ENCODE measurements around the gene SMLR1. TPM values are rescaled to one million over a fixed set of nuclear protein-coding genes. Genes with fewer than 3 reads are reported as not detected.

Gene SMLR1
- total and polyA plus RNA-seq, 2 donors (not counting 3 experiments of a cell fraction or from before 2014, with no cell fraction given): not detected

DNA sequence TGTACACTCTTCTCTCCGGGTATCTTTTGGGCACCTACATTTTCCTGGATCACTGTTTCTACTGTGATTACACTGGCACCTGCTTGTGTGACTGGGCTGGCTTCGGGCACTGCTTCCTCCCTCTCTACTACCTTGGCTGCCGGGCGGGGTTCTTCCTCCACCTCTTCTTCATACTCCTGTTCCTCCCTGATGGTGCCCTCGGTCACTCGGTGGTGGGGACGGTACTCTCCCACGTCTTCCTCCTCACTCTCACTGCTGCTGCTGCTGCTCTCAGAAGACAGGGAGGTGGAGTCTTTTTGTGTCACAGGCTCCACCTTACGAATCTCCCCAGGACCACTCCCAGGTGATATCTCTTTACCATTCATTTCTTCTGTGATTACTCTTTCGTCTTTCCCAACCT, 42.5 kb downstream of the SMLR1 start:
- Histone ChIP-seq H4K20me1 (replicated peaks; ENCODE audit: control insufficient read depth, extremely low read depth, insufficient read depth, low read length) (no peaks in the 10 kb centered on the region), H3K9me3 (replicated peaks; ENCODE audit: control insufficient read depth, insufficient read depth, low read length) (no peaks in the 10 kb centered on the region), H3K27me3 (ENCODE audit: control insufficient read depth in 2 of 2, insufficient read depth in 2 of 2, low read length in 2 of 2) (no peaks in the 10 kb centered on the region), H3K36me3 (ENCODE audit: control insufficient read depth in 2 of 2, extremely low read depth in 1 of 2, insufficient read depth in 2 of 2, low read length in 2 of 2) (no peaks in the 10 kb centered on the region), H3K79me2 (ENCODE audit: control insufficient read depth, insufficient read depth, low read length) (no peaks in the 10 kb centered on the region), H3K9ac (replicated peaks; ENCODE audit: extremely low read depth, insufficient read depth, low read length) (no peak overlapping the region), H2AFZ (ENCODE audit: low read depth, low read length) (no peak overlapping the region), H3K4me3 (replicated peaks in 1 of 3; ENCODE audit: insufficient read depth in 1 of 3, low read depth in 1 of 3, low read length in 3 of 3) (no peak overlapping the region), H3K9me1 (replicated peaks; ENCODE audit: control insufficient read depth, extremely low read depth, insufficient read depth, low read length) (no peaks in the 10 kb centered on the region), H3K4me1 (ENCODE audit: control insufficient read depth, extremely low read depth, insufficient read depth, low read length) (no peaks in the 10 kb centered on the region), H3K27ac (ENCODE audit: insufficient read depth, low read depth, low read length) (no peak overlapping the region), H3K4me2 (ENCODE audit: insufficient read depth, low read length) (no peak overlapping the region)
- intact Hi-C loops (cut with micrococcal nuclease): no loop called here
- TF ChIP-seq, protein P1, sequence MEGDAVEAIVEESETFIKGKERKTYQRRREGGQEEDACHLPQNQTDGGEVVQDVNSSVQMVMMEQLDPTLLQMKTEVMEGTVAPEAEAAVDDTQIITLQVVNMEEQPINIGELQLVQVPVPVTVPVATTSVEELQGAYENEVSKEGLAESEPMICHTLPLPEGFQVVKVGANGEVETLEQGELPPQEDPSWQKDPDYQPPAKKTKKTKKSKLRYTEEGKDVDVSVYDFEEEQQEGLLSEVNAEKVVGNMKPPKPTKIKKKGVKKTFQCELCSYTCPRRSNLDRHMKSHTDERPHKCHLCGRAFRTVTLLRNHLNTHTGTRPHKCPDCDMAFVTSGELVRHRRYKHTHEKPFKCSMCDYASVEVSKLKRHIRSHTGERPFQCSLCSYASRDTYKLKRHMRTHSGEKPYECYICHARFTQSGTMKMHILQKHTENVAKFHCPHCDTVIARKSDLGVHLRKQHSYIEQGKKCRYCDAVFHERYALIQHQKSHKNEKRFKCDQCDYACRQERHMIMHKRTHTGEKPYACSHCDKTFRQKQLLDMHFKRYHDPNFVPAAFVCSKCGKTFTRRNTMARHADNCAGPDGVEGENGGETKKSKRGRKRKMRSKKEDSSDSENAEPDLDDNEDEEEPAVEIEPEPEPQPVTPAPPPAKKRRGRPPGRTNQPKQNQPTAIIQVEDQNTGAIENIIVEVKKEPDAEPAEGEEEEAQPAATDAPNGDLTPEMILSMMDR (IDR thresholded peaks at IDR 0.05; ENCODE audit: extremely low read depth in 1 of 2, insufficient read depth in 1 of 2, low read depth in 1 of 2, low read length in 2 of 2): no peak
- no peak for TF ChIP-seq EZH2 (IDR thresholded peaks at IDR 0.05; ENCODE audit: borderline replicate concordance, low read depth, low read length, severe bottlenecking)
- TF ChIP-seq JUN (IDR thresholded peaks at IDR 0.05; ENCODE audit: borderline replicate concordance, insufficient read depth, insufficient read length, low read depth): no peak
- no peak for TF ChIP-seq FOS (IDR thresholded peaks at IDR 0.05; ENCODE audit: borderline replicate concordance, insufficient read depth, low read length)
- TF ChIP-seq MAX (IDR thresholded peaks at IDR 0.05; ENCODE audit: insufficient read depth, insufficient read length): no peak
- TF ChIP-seq GATA2 (IDR thresholded peaks at IDR 0.05; ENCODE audit: insufficient read depth, insufficient read length, low read depth, low read length): no peak
- no peak for TF ChIP-seq POLR2AphosphoS5 (IDR thresholded peaks at IDR 0.05; ENCODE audit: insufficient read depth, low read depth, low read length)
- no peak for TF ChIP-seq MYC (IDR thresholded peaks at IDR 0.05; ENCODE audit: low read depth, low read length)
- no peak for TF ChIP-seq POLR2A (IDR thresholded peaks at IDR 0.05; ENCODE audit: low read depth, low read length)
- POLR2A ChIA-PET: no interaction called here
- CTCF ChIA-PET: no interaction called here
- no peak for FAIRE-seq
- TSS peak; percentile 78 for BruUV-seq (replicated peaks)
- no peak for DNase-seq (ENCODE audit: low read depth, low spot score)
- dilution Hi-C loops (cut with MboI; ENCODE audit: extremely low pct_ligation_motif_present, low sequenced_read_pairs): no loop called here
